ENCODE data around the gene PTPN1. TPM values are rescaled to one million over a fixed set of nuclear protein-coding genes. Genes with fewer than 3 reads are reported as not detected.

PTPN1 gene
- total RNA-seq, 2 experiments from 2014 or later = 82.3 to 82.8 TPM

- peaks cover 5% of the 10 kb centered on the region for H3K4me1 Mint-ChIP-seq (ENCODE audit: low read depth)
- intact Hi-C loops (cut with DNase I, micrococcal nuclease) = loop anchor here (1.0 to 5.0 kb wide), 4 partner anchors 274 to 482 kb away; partner anchors contain the start of genes CEBPB (in 1 of the 2) and SNAI1 (in 1 of the 2)
- peaks cover 7% of the 10 kb centered on the region for H3K4me1 ChIP-seq (ENCODE audit: insufficient read depth, low read length)
- no peak overlapping the region for H3K27ac Mint-ChIP-seq
- ATAC-seq (ENCODE audit: poor library complexity) (peak; percentile 75), DNase-seq (peak; percentile 30 to 77 (median 48))
- H3K27ac ChIP-seq (ENCODE audit: low read depth in 1 of 2, low read length in 2 of 2) = no peak overlapping the region
- no peak overlapping the region for H3K4me3 Mint-ChIP-seq
- H3K36me3 ChIP-seq (ENCODE audit: insufficient read depth, low read length) = no peaks in the 10 kb centered on the region
- H3K9me3 ChIP-seq (ENCODE audit: control insufficient read depth in 1 of 2, insufficient read depth in 1 of 2, low read length in 2 of 2) = no peaks in the 10 kb centered on the region
- no peaks in the 10 kb centered on the region for H3K27me3 ChIP-seq (ENCODE audit: control insufficient read depth in 1 of 2, insufficient read depth in 2 of 2, low read length in 2 of 2)
- POLR2A ChIA-PET = interaction anchor here (0.6 to 1.2 kb wide), 5 partner anchors 20 to 302 kb away, joined by 3 to 4 read pairs (median 3); no protein-coding TSS in a partner anchor
- no peak overlapping the region for H3K4me3 ChIP-seq (ENCODE audit: low read length)
- H3K27me3 Mint-ChIP-seq = no peaks in the 10 kb centered on the region
- CTCF ChIA-PET = interaction anchor here (0.6 to 3.0 kb wide), 6 partner anchors 14 to 282 kb away, joined by 3 to 12 read pairs (median 4); no protein-coding TSS in a partner anchor
- no peaks in the 10 kb centered on the region for H3K9me3 Mint-ChIP-seq
- H3K36me3 Mint-ChIP-seq (ENCODE audit: low read depth) = no peaks in the 10 kb centered on the region
- TF ChIP-seq, protein P1, sequence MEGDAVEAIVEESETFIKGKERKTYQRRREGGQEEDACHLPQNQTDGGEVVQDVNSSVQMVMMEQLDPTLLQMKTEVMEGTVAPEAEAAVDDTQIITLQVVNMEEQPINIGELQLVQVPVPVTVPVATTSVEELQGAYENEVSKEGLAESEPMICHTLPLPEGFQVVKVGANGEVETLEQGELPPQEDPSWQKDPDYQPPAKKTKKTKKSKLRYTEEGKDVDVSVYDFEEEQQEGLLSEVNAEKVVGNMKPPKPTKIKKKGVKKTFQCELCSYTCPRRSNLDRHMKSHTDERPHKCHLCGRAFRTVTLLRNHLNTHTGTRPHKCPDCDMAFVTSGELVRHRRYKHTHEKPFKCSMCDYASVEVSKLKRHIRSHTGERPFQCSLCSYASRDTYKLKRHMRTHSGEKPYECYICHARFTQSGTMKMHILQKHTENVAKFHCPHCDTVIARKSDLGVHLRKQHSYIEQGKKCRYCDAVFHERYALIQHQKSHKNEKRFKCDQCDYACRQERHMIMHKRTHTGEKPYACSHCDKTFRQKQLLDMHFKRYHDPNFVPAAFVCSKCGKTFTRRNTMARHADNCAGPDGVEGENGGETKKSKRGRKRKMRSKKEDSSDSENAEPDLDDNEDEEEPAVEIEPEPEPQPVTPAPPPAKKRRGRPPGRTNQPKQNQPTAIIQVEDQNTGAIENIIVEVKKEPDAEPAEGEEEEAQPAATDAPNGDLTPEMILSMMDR (IDR thresholded peaks at IDR 0.05) = peak; percentile 80
Observed at GRCh38 chr20:50464026-50464724, 46.0 kb upstream of the PTPN1 start.

- ChIA-PET CTCF (interaction anchor here (1.0 to 3.0 kb wide), 5 partner anchors 19 to 283 kb away, joined by 3 to 12 read pairs (median 4); no protein-coding TSS in a partner anchor), POLR2A (interaction anchor here (0.6 to 1.2 kb wide), 4 partner anchors 19 to 274 kb away, joined by 3 to 4 read pairs (median 4); no protein-coding TSS in a partner anchor)
- intact Hi-C loops (cut with DNase I, micrococcal nuclease) = loop anchor here (1.0 to 5.0 kb wide), 4 partner anchors 275 to 483 kb away; partner anchors contain the start of genes CEBPB (in 1 of the 2) and SNAI1 (in 1 of the 2)
- H3K4me1 ChIP-seq (ENCODE audit: insufficient read depth, low read length) = peaks cover 7% of the 10 kb centered on the region
- Mint-ChIP-seq H3K36me3 (ENCODE audit: low read depth) (no peaks in the 10 kb centered on the region), H3K27me3 (no peaks in the 10 kb centered on the region), H3K9me3 (no peaks in the 10 kb centered on the region), H3K4me3 (no peak overlapping the region), H3K27ac (no peak overlapping the region), H3K4me1 (ENCODE audit: low read depth) (peaks cover 5% of the 10 kb centered on the region)
- TF ChIP-seq, protein P1 (IDR thresholded peaks at IDR 0.05) = no peak
- H3K36me3 ChIP-seq (ENCODE audit: insufficient read depth, low read length) = no peaks in the 10 kb centered on the region
- no peaks in the 10 kb centered on the region for H3K27me3 ChIP-seq (ENCODE audit: control insufficient read depth in 1 of 2, insufficient read depth in 2 of 2, low read length in 2 of 2)
- H3K9me3 ChIP-seq (ENCODE audit: control insufficient read depth in 1 of 2, insufficient read depth in 1 of 2, low read length in 2 of 2) = no peaks in the 10 kb centered on the region
- ATAC-seq (ENCODE audit: poor library complexity) (no peak), DNase-seq (no peak)
- no peak overlapping the region for H3K4me3 ChIP-seq (ENCODE audit: low read length)
- H3K27ac ChIP-seq (ENCODE audit: low read depth in 1 of 2, low read length in 2 of 2) = no peak overlapping the region
Observed at GRCh38 chr20:50464725-50465650, 45.2 kb upstream of the PTPN1 start.

- Mint-ChIP-seq H3K9me3 (no peaks in the 10 kb centered on the region), H3K27me3 (no peaks in the 10 kb centered on the region), H3K4me1 (ENCODE audit: low read depth) (peaks cover 18% of the 10 kb centered on the region), H3K36me3 (ENCODE audit: low read depth) (no peaks in the 10 kb centered on the region), H3K4me3 (no peak overlapping the region), H3K27ac (no peak overlapping the region)
- ATAC-seq (ENCODE audit: poor library complexity) = no peak
- TF ChIP-seq, protein P1 (IDR thresholded peaks at IDR 0.05) = no peak
- H3K9me3 ChIP-seq (ENCODE audit: control insufficient read depth in 1 of 2, insufficient read depth in 1 of 2, low read length in 2 of 2) = no peaks in the 10 kb centered on the region
- H3K27me3 ChIP-seq (ENCODE audit: control insufficient read depth in 1 of 2, insufficient read depth in 2 of 2, low read length in 2 of 2) = no peaks in the 10 kb centered on the region
- DNase-seq = no peak
- ChIA-PET CTCF (no interaction called here), POLR2A (no interaction called here)
- no peaks in the 10 kb centered on the region for H3K36me3 ChIP-seq (ENCODE audit: insufficient read depth, low read length)
- no peak overlapping the region for H3K4me3 ChIP-seq (ENCODE audit: low read length)
- H3K27ac ChIP-seq (ENCODE audit: low read depth in 1 of 2, low read length in 2 of 2) = no peak overlapping the region
- H3K4me1 ChIP-seq (ENCODE audit: insufficient read depth, low read length) = peaks cover 25% of the 10 kb centered on the region
- intact Hi-C loops (cut with DNase I, micrococcal nuclease) = no loop called here
Observed at GRCh38 chr20:50467174-50467573, 43.0 kb upstream of the PTPN1 start.

Measured in CD4-positive, alpha-beta T cell (primary cell).